ENCODE measurements around the gene MYCL. TPM values are rescaled to one million over a fixed set of nuclear protein-coding genes. Genes with fewer than 3 reads are reported as not detected.

Gene MYCL
- 0.12 TPM for polyA plus RNA-seq (2013)

GRCh38 chr1:39901714-39902459 is at the start of gene MYCL:
TSS of gene MYCL (minus strand) at chr1:39901917. CDS start at chr1:39901434, 483 bp downstream.
- ChIA-PET CTCF (interaction anchor here (0.9 to 2.2 kb wide), 20 partner anchors 9 to 130 kb away, joined by 3 to 11 read pairs (median 4); no protein-coding TSS in a partner anchor), POLR2A (no interaction called here)
- peak within 1 kb of the TSS; percentile 32 to 78 (median 70) for H3K4me3 ChIP-seq (ENCODE audit: control insufficient read depth in 1 of 7, extremely low read depth in 1 of 7, insufficient read depth in 4 of 7, low read depth in 2 of 7, low read length in 6 of 7)
- H3K27me3 ChIP-seq (replicated peaks in 2 of 5; ENCODE audit: control insufficient read depth in 4 of 5, insufficient read depth in 5 of 5, low read length in 4 of 5): peaks cover 22 to 78% (median 32%) of the 10 kb centered on the region in 5 experiments
- peak; percentile 31 to 63 (median 54) for DNase-seq
- H3K9me3 ChIP-seq (ENCODE audit: control extremely low read depth in 1 of 5, control insufficient read depth in 4 of 5, insufficient read depth in 2 of 5, low read depth in 1 of 5, low read length in 4 of 5): no peaks in the 10 kb centered on the region
- WGBS (ENCODE audit: insufficient coverage): under 1% methylated on average over 79 of the region's 92 CpGs
- no peak within 1 kb of the TSS for H3K27ac ChIP-seq (ENCODE audit: insufficient read depth in 1 of 2, low read depth in 1 of 2, low read length in 2 of 2, poor library complexity in 1 of 2, severe bottlenecking in 2 of 2)
- H3K4me1 ChIP-seq (ENCODE audit: control extremely low read depth in 1 of 4, control insufficient read depth in 4 of 4, insufficient read depth in 4 of 4, low read length in 3 of 4): peaks cover 0 to 20% (median 18%) of the 10 kb centered on the region in 4 experiments
- H3K36me3 ChIP-seq (ENCODE audit: control insufficient read depth in 4 of 4, insufficient read depth in 4 of 4, low read length in 3 of 4): no peaks in the 10 kb centered on the region

- no peaks in the 10 kb centered on the region for H3K9me3 ChIP-seq (ENCODE audit: control extremely low read depth in 1 of 5, control insufficient read depth in 4 of 5, insufficient read depth in 2 of 5, low read depth in 1 of 5, low read length in 4 of 5)
- ChIA-PET POLR2A (no interaction called here), CTCF (interaction anchor here (2.1 kb wide), 1 partner anchor 30 kb away, joined by 10 read pairs; no protein-coding TSS in a partner anchor)
- DNase-seq: no peak
- no peaks in the 10 kb centered on the region for H3K27me3 ChIP-seq (replicated peaks in 2 of 5; ENCODE audit: control insufficient read depth in 4 of 5, insufficient read depth in 5 of 5, low read length in 4 of 5)
- no peak overlapping the region for H3K4me3 ChIP-seq (ENCODE audit: control insufficient read depth in 1 of 7, extremely low read depth in 1 of 7, insufficient read depth in 4 of 7, low read depth in 2 of 7, low read length in 6 of 7)
- H3K4me1 ChIP-seq (ENCODE audit: control extremely low read depth in 1 of 4, control insufficient read depth in 4 of 4, insufficient read depth in 4 of 4, low read length in 3 of 4): peaks cover 0 to 8% (median 5%) of the 10 kb centered on the region in 4 experiments
- no peak overlapping the region for H3K27ac ChIP-seq (ENCODE audit: insufficient read depth in 1 of 2, low read depth in 1 of 2, low read length in 2 of 2, poor library complexity in 1 of 2, severe bottlenecking in 2 of 2)
- H3K36me3 ChIP-seq (ENCODE audit: control insufficient read depth in 4 of 4, insufficient read depth in 4 of 4, low read length in 3 of 4): no peaks in the 10 kb centered on the region
- WGBS (ENCODE audit: insufficient coverage): 73% methylated on average over 2 of the region's 2 CpGs
Measured at GRCh38 chr1:39949891-39950290, 48.2 kb upstream of the MYCL start.

- POLR2A ChIA-PET: no interaction called here
- Histone ChIP-seq H3K4me1 (ENCODE audit: control extremely low read depth in 1 of 4, control insufficient read depth in 4 of 4, insufficient read depth in 4 of 4, low read length in 3 of 4) (peaks cover 0 to 6% (median 3%) of the 10 kb centered on the region in 4 experiments), H3K9me3 (ENCODE audit: control extremely low read depth in 1 of 5, control insufficient read depth in 4 of 5, insufficient read depth in 2 of 5, low read depth in 1 of 5, low read length in 4 of 5) (no peaks in the 10 kb centered on the region), H3K4me3 (ENCODE audit: control insufficient read depth in 1 of 7, extremely low read depth in 1 of 7, insufficient read depth in 4 of 7, low read depth in 2 of 7, low read length in 6 of 7) (no peak overlapping the region), H3K27me3 (replicated peaks in 2 of 5; ENCODE audit: control insufficient read depth in 4 of 5, insufficient read depth in 5 of 5, low read length in 4 of 5) (no peaks in the 10 kb centered on the region), H3K27ac (ENCODE audit: insufficient read depth in 1 of 2, low read depth in 1 of 2, low read length in 2 of 2, poor library complexity in 1 of 2, severe bottlenecking in 2 of 2) (no peak overlapping the region), H3K36me3 (ENCODE audit: control insufficient read depth in 4 of 4, insufficient read depth in 4 of 4, low read length in 3 of 4) (no peaks in the 10 kb centered on the region)
- 97% methylated on average over 4 of the region's 4 CpGs for WGBS (ENCODE audit: insufficient coverage)
- no peak for DNase-seq
- CTCF ChIA-PET: interaction anchor here (1.2 to 1.3 kb wide), 2 partner anchors 8 to 10 kb away, joined by 3 to 4 read pairs; no protein-coding TSS in a partner anchor
Measured at GRCh38 chr1:39947260-39947659, 45.5 kb upstream of the MYCL start.

- DNase-seq: no peak
- no peak overlapping the region for H3K27ac ChIP-seq (ENCODE audit: insufficient read depth in 1 of 2, low read depth in 1 of 2, low read length in 2 of 2, poor library complexity in 1 of 2, severe bottlenecking in 2 of 2)
- ChIA-PET POLR2A (no interaction called here), CTCF (interaction anchor here (1.2 to 1.3 kb wide), 2 partner anchors 9 to 10 kb away, joined by 3 to 4 read pairs; no protein-coding TSS in a partner anchor)
- H3K36me3 ChIP-seq (ENCODE audit: control insufficient read depth in 4 of 4, insufficient read depth in 4 of 4, low read length in 3 of 4): no peaks in the 10 kb centered on the region
- no peak overlapping the region for H3K4me3 ChIP-seq (ENCODE audit: control insufficient read depth in 1 of 7, extremely low read depth in 1 of 7, insufficient read depth in 4 of 7, low read depth in 2 of 7, low read length in 6 of 7)
- no peaks in the 10 kb centered on the region for H3K27me3 ChIP-seq (replicated peaks in 2 of 5; ENCODE audit: control insufficient read depth in 4 of 5, insufficient read depth in 5 of 5, low read length in 4 of 5)
- H3K4me1 ChIP-seq (ENCODE audit: control extremely low read depth in 1 of 4, control insufficient read depth in 4 of 4, insufficient read depth in 4 of 4, low read length in 3 of 4): peaks cover 0 to 6% (median 3%) of the 10 kb centered on the region in 4 experiments
- H3K9me3 ChIP-seq (ENCODE audit: control extremely low read depth in 1 of 5, control insufficient read depth in 4 of 5, insufficient read depth in 2 of 5, low read depth in 1 of 5, low read length in 4 of 5): no peaks in the 10 kb centered on the region
- WGBS (ENCODE audit: insufficient coverage): 90% methylated on average over 3 of the region's 4 CpGs
Measured at GRCh38 chr1:39946216-39946615, 44.5 kb upstream of the MYCL start.

- Histone ChIP-seq H3K4me3 (ENCODE audit: control insufficient read depth in 1 of 7, extremely low read depth in 1 of 7, insufficient read depth in 4 of 7, low read depth in 2 of 7, low read length in 6 of 7) (no peak overlapping the region), H3K27me3 (replicated peaks in 2 of 5; ENCODE audit: control insufficient read depth in 4 of 5, insufficient read depth in 5 of 5, low read length in 4 of 5) (no peaks in the 10 kb centered on the region), H3K36me3 (ENCODE audit: control insufficient read depth in 4 of 4, insufficient read depth in 4 of 4, low read length in 3 of 4) (no peaks in the 10 kb centered on the region), H3K4me1 (ENCODE audit: control extremely low read depth in 1 of 4, control insufficient read depth in 4 of 4, insufficient read depth in 4 of 4, low read length in 3 of 4) (peaks cover 2 to 20% (median 7%) of the 10 kb centered on the region in 4 experiments), H3K27ac (ENCODE audit: insufficient read depth in 1 of 2, low read depth in 1 of 2, low read length in 2 of 2, poor library complexity in 1 of 2, severe bottlenecking in 2 of 2) (no peak overlapping the region), H3K9me3 (ENCODE audit: control extremely low read depth in 1 of 5, control insufficient read depth in 4 of 5, insufficient read depth in 2 of 5, low read depth in 1 of 5, low read length in 4 of 5) (no peaks in the 10 kb centered on the region)
- DNase-seq: peak in 2 of 3 donors; percentile 18 to 28
- ChIA-PET CTCF (no interaction called here), POLR2A (no interaction called here)
- WGBS (ENCODE audit: insufficient coverage): 53% methylated on average over 3 of the region's 8 CpGs
Measured at GRCh38 chr1:39944410-39945112, 42.8 kb upstream of the MYCL start.

GRCh38 chr1:39943471-39944290 is 42.0 kb upstream of the MYCL start:
- no peak overlapping the region for H3K4me3 ChIP-seq (ENCODE audit: control insufficient read depth in 1 of 7, extremely low read depth in 1 of 7, insufficient read depth in 4 of 7, low read depth in 2 of 7, low read length in 6 of 7)
- no peak overlapping the region for H3K27ac ChIP-seq (ENCODE audit: insufficient read depth in 1 of 2, low read depth in 1 of 2, low read length in 2 of 2, poor library complexity in 1 of 2, severe bottlenecking in 2 of 2)
- 99% methylated on average over 11 of the region's 14 CpGs for WGBS (ENCODE audit: insufficient coverage)
- peaks cover 2 to 20% (median 7%) of the 10 kb centered on the region in 4 experiments for H3K4me1 ChIP-seq (ENCODE audit: control extremely low read depth in 1 of 4, control insufficient read depth in 4 of 4, insufficient read depth in 4 of 4, low read length in 3 of 4)
- H3K36me3 ChIP-seq (ENCODE audit: control insufficient read depth in 4 of 4, insufficient read depth in 4 of 4, low read length in 3 of 4): no peaks in the 10 kb centered on the region
- no peak for DNase-seq
- no peaks in the 10 kb centered on the region for H3K27me3 ChIP-seq (replicated peaks in 2 of 5; ENCODE audit: control insufficient read depth in 4 of 5, insufficient read depth in 5 of 5, low read length in 4 of 5)
- POLR2A ChIA-PET: interaction anchor here (0.6 kb wide), 1 partner anchor 24 kb away, joined by 3 read pairs; no protein-coding TSS in a partner anchor
- no peaks in the 10 kb centered on the region for H3K9me3 ChIP-seq (ENCODE audit: control extremely low read depth in 1 of 5, control insufficient read depth in 4 of 5, insufficient read depth in 2 of 5, low read depth in 1 of 5, low read length in 4 of 5)
- CTCF ChIA-PET: interaction anchor here (1.0 to 1.4 kb wide), 3 partner anchors 12 to 29 kb away, joined by 3 to 4 read pairs (median 3); no protein-coding TSS in a partner anchor

Data from common myeloid progenitor, CD34-positive (primary cell).